ENCODE data around the gene CPSF7.

Gene CPSF7

DNA sequence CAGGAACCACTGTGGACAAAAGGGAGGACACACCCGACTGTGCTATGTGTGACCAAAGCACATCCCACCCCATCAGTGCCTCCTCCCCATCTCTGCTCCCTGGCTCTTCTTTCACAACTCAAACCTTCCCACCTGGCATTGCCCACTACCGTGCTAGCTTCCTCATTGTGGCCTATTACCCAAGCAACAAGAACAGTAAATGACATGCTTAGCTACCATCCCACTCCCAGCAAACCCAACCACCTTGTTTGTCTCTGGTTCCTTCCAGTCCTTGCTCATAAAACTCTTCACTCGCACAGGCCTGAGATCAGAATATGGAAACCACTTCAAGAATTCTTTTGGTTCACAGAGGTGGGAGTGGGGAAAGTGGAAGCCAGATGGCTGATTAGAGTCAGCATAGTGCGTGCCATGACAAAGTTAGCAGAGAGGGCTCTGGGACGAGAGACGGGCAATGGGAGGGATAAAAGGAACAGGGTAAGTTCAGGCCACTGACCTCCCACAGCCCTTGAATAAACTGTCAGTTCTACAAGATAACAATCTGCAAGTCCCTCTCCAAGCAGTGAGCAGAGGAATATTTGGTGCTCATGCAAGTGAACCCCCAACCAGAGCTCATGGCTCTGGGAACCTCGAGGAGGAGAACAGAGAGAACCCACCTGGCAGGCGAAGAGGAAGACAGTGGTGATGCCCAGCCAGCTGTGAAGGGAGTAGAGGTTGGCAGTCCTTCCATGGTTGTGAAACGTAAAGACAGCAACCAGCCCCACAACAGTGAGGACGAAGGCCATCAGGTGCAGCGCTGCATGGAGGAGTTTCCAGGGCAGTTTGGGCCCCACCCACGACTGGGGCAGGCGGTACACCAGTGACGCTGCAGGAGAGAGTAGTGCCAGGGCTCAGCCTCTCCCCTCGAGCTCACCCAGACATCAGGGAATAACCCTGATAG lies 76.4 kb downstream of the CPSF7 start:
- DNase-seq: no peak

Measured in fibroblast of upper back skin (primary cell).